G401.6 (cell line): Measurements from ENCODE around the gene ZNF385A.
"Not testable (repeated sequence)": the region's sequence is repeated elsewhere in the genome, so short reads cannot be mapped to it uniquely, and the experiment has no call there.

ENCODE experiments used
- FAIRE-seq: peaks from 2 replicates; lab custom pipeline; 2012; peaks lifted over from hg19 to GRCh38; lab: Jason Lieb, UNC

Gene ZNF385A

GRCh38 chr12:54355104-54355815, 29.3 kb downstream of the ZNF385A start:
- FAIRE-seq = peak; percentile 28

- not testable (repeated sequence) for FAIRE-seq
Observed at GRCh38 chr12:54354271-54354670, 30.3 kb downstream of the ZNF385A start.

- no peak for FAIRE-seq
Observed at GRCh38 chr12:54352891-54353874, 31.4 kb downstream of the ZNF385A start.

- FAIRE-seq = no peak
Observed at GRCh38 chr12:54352022-54352531, 32.5 kb downstream of the ZNF385A start.

- no peak for FAIRE-seq
Observed at GRCh38 chr12:54351341-54351740, 33.2 kb downstream of the ZNF385A start.

GRCh38 chr12:54350743-54351142, 33.8 kb downstream of the ZNF385A start:
- FAIRE-seq = no peak

- FAIRE-seq = no peak
Observed at GRCh38 chr12:54349679-54350078, 34.9 kb downstream of the ZNF385A start.

- no peak for FAIRE-seq
Observed at GRCh38 chr12:54349036-54349435, 35.5 kb downstream of the ZNF385A start.

- FAIRE-seq = no peak
Observed at GRCh38 chr12:54341378-54342300, 42.9 kb downstream of the ZNF385A start.

- FAIRE-seq = no peak
Observed at GRCh38 chr12:54340846-54341245, 43.7 kb downstream of the ZNF385A start.

GRCh38 chr12:54338698-54339296, 45.7 kb downstream of the ZNF385A start:
- FAIRE-seq = no peak

- FAIRE-seq = no peak
Observed at GRCh38 chr12:54337854-54338650, 46.5 kb downstream of the ZNF385A start.

- FAIRE-seq = no peak
Observed at GRCh38 chr12:54337280-54337842, 47.2 kb downstream of the ZNF385A start.

- FAIRE-seq = no peak
Observed at GRCh38 chr12:54333420-54334034, 51.0 kb downstream of the ZNF385A start.

GRCh38 chr12:54331461-54331860, 53.1 kb downstream of the ZNF385A start:
- no peak for FAIRE-seq

GRCh38 chr12:54330442-54330841, 54.1 kb downstream of the ZNF385A start:
- no peak for FAIRE-seq

- FAIRE-seq = peak; percentile 98
Observed at GRCh38 chr12:54329759-54330158, 54.8 kb downstream of the ZNF385A start.

- peak; percentile 66 for FAIRE-seq
Observed at GRCh38 chr12:54328595-54329337, 55.8 kb downstream of the ZNF385A start.
